ENCODE results near the gene CLDN34.

Gene CLDN34, protein sequence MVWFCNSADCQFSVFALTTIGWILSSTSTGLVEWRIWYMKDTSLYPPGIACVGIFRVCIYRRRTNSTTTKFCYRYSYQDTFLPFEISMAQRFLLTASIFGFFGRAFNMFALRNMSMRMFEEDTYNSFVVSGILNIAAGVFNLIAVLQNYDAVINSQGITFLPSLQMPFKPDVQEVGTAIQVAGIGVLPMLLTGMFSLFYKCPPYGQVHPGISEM

DNA sequence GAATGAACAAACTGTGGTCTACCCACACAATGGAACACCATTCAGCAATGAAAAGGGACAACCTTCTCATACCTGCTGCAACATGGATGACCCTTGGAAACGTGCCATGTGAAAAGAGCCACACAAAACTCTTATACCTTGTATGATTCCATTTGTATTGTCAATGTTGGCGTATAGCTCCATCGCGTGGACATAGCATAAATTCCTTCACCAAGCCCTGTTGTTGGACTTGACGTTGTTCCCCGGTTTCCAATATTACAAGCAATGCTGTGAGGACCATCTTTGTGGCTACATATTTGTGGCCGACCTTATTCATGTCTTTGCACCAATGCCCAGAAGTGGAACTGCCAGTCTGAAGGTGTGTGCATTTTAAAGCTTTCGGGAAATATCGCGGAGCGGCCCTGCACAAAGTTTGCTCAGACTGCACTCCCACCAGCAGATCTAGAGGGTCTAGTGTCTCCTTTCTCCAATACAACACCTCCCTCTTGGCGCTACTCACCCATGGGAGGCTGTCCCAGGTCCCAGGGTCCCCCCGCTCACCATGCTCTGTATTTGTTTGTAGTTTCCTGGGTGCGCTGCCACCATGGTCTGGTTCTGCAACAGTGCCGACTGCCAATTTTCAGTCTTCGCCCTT is at the start of gene CLDN34:
Gene CLDN34, plus strand, starts transcription at position 584 of the 634 bp plus-strand sequence. Its CDS starts 0 bp downstream, at position 584.
- DNase-seq: no peak
- intact Hi-C loops (cut with DNase I): no loop called here

DNA sequence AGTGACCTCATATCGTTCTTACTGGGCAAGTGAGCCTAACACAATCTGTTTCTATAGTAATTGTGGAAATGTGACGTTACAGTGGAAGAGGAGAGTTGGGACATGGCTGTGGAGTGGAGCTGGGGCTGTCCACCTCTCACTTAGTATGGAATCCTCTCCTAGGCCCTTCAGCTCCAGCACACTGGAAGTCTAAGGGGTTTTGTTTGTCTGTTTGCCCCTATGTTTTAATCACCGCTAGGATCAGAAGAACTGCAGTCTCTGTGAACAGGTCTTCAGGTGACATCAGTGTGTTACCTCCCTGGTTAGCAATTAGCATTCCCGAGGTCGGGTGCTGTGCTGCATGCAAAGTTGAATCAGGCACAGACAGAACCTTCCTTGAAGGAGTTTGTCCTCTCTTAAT is 49.3 kb upstream of the CLDN34 start:
- DNase-seq: no peak
- intact Hi-C loops (cut with DNase I): no loop called here

DNA sequence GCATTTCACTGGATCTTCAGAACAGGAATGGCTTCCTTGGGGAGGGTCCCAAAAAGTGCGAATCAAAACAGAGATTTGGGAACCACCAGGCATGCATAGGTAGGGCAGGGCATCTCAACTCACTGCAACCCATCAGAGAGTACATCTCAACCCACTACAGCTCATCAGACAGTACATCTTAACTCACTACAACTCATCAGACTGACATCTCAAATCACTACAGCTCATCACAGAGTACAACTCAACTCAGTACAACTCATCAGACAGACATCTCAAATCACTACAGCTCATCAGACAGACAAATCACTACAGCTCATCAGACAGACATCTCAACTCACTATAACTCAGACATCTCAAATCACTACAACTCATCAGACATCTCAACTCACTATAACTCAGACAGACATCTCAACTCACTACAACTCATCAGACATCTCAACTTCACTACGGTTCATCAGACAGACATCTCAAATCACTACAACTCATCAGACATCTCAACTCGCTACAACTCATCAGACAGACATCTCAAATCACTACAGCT is 47.5 kb upstream of the CLDN34 start:
- no peak for DNase-seq
- intact Hi-C loops (cut with DNase I): no loop called here

DNA sequence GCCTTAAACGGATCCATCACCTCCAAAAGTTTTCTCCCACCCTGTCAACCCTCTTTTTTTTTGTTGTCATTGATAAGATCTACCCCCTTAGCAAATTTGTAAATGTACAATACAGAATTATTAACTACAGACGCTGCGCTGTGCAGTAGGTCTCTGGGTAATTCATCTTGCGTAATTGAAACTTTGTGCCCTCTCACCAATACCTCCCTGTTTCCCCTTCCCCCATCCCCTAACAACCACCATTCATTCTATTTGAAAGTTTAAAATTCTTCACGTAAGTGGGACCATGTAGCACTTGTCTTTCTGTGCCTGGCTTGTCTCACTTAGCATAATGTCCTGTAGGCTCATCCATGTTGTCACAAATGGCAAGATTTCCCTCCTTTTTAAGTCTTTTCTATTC is 45.8 kb upstream of the CLDN34 start:
- DNase-seq: no peak
- intact Hi-C loops (cut with DNase I): no loop called here

- intact Hi-C loops (cut with DNase I): no loop called here
Measured at GRCh38 chrX:9923357-9923756, 43.8 kb upstream of the CLDN34 start.

DNA sequence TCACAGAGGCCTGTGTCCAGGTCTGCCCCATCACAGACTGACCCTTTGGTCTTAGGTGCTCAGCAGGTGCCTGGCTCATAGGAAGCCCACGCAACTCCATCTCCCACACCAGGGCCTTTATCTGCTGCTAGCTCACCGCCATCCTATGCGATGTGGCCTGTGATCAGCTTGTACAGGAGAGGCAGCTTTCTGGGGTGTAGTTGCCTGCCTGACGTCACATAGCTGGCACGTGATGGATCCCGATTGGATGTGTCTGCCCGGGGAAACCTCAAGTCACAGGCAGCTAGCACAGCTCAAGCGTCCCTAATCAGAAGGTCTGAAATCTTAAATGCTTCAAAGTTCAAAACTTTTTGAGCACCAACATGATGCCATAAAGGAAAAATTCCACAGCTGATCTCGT is 41.2 kb upstream of the CLDN34 start:
- intact Hi-C loops (cut with DNase I): no loop called here

More at GRCh38 chrX:9923357-9923756, 43.8 kb upstream of the CLDN34 start:
- no peak for DNase-seq

DNA sequence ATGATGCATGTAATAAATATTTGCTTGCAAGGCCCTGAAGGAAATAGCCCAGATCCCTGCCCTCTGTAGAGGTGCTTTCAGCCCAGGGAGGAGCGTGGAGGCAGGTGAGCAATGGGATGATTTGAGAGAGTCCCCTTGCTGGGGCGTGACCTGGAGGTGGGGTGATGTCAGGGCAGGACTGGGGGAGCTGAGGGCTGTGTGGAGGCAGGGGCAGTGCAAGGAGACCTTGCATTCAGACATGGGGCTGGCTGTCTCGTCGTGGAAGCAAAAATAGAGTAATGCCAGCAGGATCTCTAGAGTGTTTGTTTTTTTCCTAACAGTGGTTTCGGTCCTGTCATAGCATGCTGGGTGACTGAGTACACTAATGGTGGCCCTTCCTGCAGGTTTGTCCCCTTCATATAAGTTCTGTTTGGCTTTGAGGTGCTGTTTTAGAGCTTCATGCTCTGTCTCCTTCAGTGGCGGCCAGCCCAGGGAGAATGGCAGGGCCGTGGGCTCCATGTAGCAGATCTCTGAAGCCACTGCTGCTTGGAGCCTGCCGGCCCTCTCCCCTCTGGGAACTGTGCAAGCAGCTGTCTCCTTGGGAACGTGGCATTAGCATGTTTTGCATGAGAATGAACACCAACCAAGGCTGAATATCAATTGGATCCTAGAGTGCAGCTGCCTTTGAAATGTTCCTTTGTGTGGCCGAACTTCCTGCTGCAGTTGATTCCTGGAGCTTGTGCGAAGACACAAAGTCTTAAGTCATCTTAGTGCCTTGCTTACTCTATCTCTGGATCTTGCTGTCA is 39.3 kb upstream of the CLDN34 start:
- intact Hi-C loops (cut with DNase I): no loop called here
- DNase-seq: peak in 6 of 10 donors; percentile 17 to 86 (median 34)

More for the DNA sequence above, 41.2 kb upstream of the CLDN34 start:
- peak in 7 of 10 donors; percentile 27 to 93 (median 60) for DNase-seq

- no peak for DNase-seq
- intact Hi-C loops (cut with DNase I): no loop called here
Measured at GRCh38 chrX:9935436-9935835, 31.7 kb upstream of the CLDN34 start.

DNA sequence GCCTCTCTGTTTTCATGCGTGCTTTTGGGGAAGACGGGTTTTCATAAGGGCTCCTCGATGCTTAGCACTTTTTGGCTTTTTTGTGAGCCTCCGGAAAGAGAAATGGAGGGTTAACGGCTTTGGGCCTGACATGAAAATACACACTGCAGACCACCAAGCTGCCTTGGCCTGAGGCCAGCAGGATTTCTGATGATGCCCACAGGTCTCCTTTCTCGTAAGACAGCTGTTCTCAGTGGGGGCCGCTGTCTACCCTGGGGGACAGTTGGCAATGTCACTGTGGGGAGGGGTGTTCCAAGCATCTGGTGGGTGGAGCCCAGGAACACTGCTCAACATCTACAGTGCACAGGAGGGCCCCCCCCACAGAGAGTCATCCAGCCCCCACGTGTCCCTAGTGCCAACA is 29.4 kb upstream of the CLDN34 start:
- intact Hi-C loops (cut with DNase I): no loop called here
- DNase-seq: no peak

DNA sequence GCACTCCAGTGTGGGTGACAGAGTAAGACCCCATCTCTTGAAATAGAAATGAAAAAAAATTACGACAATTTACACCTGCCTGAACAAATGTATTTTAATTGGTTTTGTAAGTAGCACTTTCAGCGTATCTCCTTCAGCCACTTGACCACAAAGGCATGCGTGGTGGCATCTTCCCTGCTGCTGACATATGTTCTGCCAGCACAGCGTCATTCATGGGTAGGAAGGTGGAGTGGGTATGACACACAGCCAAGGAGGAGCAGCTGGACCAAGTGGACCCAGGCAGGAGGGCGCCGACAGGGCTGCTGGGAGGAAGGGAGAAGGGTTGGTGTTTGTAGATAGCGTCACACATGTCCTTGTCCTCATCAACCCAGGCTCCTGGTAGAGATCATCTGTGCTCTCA is 28.6 kb upstream of the CLDN34 start:
- intact Hi-C loops (cut with DNase I): no loop called here
- no peak for DNase-seq

GRCh38 chrX:9940421-9940820 is 26.7 kb upstream of the CLDN34 start:
- DNase-seq: peak in 9 of 10 donors; percentile 19 to 92 (median 58)
- intact Hi-C loops (cut with DNase I): no loop called here

- no peak for DNase-seq
Measured at GRCh38 chrX:9942086-9942485, 25.1 kb upstream of the CLDN34 start.

DNA sequence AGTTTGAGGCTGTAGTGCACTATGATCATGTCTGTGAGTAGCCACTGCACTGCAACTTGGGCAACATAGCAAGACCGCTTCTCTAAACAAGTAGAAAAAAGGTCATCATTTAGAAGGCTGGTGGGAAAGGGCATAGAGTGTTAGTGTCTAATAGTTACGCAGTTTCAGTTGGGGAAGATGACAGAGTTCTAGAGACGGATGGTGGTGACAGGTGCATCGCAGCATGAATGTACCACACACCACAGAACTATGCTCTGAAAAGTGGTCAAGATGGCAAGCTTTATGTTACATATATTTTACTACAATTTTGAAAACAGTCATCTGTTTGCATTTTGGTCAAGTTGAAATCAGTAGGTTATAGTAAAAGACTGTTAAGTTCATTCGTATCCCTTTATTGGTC is 23.7 kb upstream of the CLDN34 start:
- intact Hi-C loops (cut with DNase I): no loop called here
- DNase-seq: no peak

More at GRCh38 chrX:9942086-9942485, 25.1 kb upstream of the CLDN34 start:
- intact Hi-C loops (cut with DNase I): no loop called here

- intact Hi-C loops (cut with DNase I): no loop called here
- no peak for DNase-seq
Measured at GRCh38 chrX:9947131-9947794, 19.9 kb upstream of the CLDN34 start.

GRCh38 chrX:9948406-9948805 is 18.8 kb upstream of the CLDN34 start:
- peak in 2 of 10 donors; percentile 6 to 11 for DNase-seq
- intact Hi-C loops (cut with DNase I): no loop called here

DNA sequence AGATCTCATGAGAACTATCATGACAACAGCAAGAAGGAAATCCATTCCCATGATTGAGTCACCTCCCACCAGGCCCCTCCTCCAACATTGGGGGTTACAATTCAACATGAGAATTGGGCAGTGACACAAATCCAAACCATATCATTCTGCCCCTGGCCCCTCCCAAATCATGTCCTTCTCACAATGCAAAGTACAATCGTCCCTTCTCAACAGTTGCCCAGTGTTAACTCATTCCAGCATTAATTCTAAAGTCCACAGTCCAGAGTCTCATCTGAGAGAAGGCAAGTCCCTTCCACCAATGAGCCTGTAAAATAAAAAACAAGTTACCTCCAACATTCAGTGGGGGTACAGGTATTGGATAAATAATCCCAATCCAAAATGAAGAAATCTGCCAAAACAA is 14.9 kb upstream of the CLDN34 start:
- no peak for DNase-seq
- intact Hi-C loops (cut with DNase I): no loop called here

GRCh38 chrX:9953396-9953795 is 13.8 kb upstream of the CLDN34 start:
- intact Hi-C loops (cut with DNase I): no loop called here
- DNase-seq: no peak

DNA sequence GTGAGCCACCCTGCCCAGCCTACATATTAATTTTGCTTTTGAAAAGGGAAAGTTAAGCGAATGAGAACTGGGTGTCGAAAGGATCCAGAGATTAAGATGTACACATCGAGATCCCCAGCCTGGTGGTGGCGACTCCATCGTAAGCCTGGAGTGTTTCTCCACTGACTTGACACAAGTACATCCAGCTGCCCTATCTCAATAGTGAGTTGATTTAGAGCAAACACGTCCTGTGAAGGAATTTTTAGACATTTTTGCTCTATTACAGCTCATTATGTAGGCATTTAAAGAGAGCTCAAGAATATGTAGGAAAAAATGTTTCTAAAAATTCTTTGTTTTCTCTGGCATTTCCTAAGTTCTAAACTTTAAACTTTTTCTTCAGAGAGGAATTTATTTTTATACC is 11.7 kb upstream of the CLDN34 start:
- no peak for DNase-seq
- intact Hi-C loops (cut with DNase I): no loop called here

DNA sequence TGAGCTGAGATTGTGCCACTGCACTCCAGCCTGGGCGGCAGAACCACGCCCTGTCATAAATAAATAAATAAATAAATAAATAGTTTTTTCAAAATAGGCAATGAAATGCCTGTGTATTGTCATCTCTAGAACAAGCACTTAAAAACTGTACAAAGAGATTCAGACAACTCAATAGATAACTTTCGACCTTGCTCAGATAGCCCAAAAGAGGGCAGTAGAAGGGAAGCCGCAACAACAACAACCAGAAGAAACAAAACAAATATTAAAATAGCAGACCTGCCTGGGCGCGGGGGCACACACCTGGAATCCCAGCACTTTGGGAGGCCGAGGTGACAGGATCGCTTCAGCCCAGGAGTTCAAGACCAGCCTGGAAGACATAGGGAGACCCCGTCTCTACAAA is 9.4 kb upstream of the CLDN34 start:
- DNase-seq: no peak

DNA sequence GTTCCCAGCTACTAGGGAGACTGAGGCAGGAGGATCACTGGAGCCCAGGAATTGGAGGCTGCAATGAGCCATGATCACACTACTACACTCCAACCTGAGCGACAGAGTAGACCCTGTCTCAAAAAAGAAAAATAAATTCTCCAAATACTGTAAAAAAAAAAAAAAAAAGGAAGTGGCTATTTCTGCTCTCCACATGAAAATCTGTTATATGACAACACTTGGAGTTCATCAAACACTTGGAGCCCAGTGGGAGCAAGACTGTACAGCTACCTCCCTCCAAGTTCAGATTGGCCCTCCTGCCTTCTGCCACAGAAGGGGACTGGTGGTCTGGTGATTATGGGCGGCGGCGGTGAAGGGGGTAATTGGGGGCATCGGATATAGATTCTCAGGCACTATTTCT is 9.0 kb upstream of the CLDN34 start:
- intact Hi-C loops (cut with DNase I): no loop called here
- DNase-seq: no peak

More for the DNA sequence above, 9.4 kb upstream of the CLDN34 start:
- intact Hi-C loops (cut with DNase I): no loop called here

DNA sequence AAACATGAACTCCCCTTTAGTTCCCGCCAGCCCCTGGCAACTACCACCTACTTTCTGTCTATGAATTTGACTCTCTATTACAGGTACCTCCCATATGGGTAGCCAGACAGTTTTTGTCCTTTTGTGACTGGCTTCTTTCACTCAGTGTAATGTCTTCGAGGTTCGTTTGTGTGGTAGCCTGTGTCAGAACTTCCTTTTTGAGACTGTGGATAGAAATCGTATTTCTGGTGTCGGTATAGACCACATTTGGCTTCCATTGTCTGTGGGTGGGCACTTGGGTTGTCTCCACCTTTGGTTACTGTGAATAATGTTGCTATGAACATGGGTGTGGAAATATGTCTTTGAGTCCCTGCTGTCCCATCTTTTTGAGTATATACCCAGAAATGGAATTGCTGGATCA is 5.4 kb upstream of the CLDN34 start:
- intact Hi-C loops (cut with DNase I): no loop called here
- DNase-seq: no peak

All from posterior cingulate gyrus (tissue), 11 donors.